Measurements from ENCODE around the gene APOO.

APOO gene

GRCh38 chrX:23838953-23839352, 68.8 kb downstream of the APOO start:
- H3K4me3 ChIP-seq (ENCODE audit: insufficient read depth, low read length, poor library complexity, severe bottlenecking): no peak overlapping the region
- no peaks in the 10 kb centered on the region for H4K20me1 ChIP-seq (ENCODE audit: low read depth, low read length)
- no peaks in the 10 kb centered on the region for H3K9me2 ChIP-seq (replicated peaks; ENCODE audit: insufficient read depth, low read length)
- H3K27ac ChIP-seq (ENCODE audit: low read depth, low read length): no peak overlapping the region
- no peaks in the 10 kb centered on the region for H3K9me3 ChIP-seq (ENCODE audit: insufficient read depth, low read length)
- no peak overlapping the region for H3K4me2 ChIP-seq (ENCODE audit: low read depth, low read length, poor library complexity, severe bottlenecking)
- H3K36me3 ChIP-seq (ENCODE audit: low read length): no peaks in the 10 kb centered on the region
- H3K27me3 ChIP-seq (ENCODE audit: low read length): no peaks in the 10 kb centered on the region
- H3K79me2 ChIP-seq (ENCODE audit: insufficient read depth, low read length): no peaks in the 10 kb centered on the region
- TF ChIP-seq CTCF (IDR thresholded peaks at IDR 0.05; ENCODE audit: insufficient read depth, low read length, poor library complexity, severe bottlenecking): no peak
- TF ChIP-seq EZH2phosphoT487 (conservative IDR thresholded peaks at IDR 0.05; ENCODE audit: low read length): no peak
- H3F3A ChIP-seq (ENCODE audit: insufficient read depth): no peaks in the 10 kb centered on the region
- H3K9ac ChIP-seq (ENCODE audit: low read length): no peak overlapping the region
- no peak overlapping the region for H2AFZ ChIP-seq (ENCODE audit: low read depth, low read length, severe bottlenecking)

GRCh38 chrX:23832721-23833120, 75.0 kb downstream of the APOO start:
- Histone ChIP-seq H4K20me1 (ENCODE audit: low read depth, low read length) (no peaks in the 10 kb centered on the region), H3K9me3 (ENCODE audit: insufficient read depth, low read length) (no peaks in the 10 kb centered on the region), H3K27me3 (ENCODE audit: low read length) (no peaks in the 10 kb centered on the region), H3F3A (ENCODE audit: insufficient read depth) (no peaks in the 10 kb centered on the region), H2AFZ (ENCODE audit: low read depth, low read length, severe bottlenecking) (no peak overlapping the region), H3K4me3 (ENCODE audit: insufficient read depth, low read length, poor library complexity, severe bottlenecking) (no peak overlapping the region), H3K36me3 (ENCODE audit: low read length) (no peaks in the 10 kb centered on the region), H3K9me2 (replicated peaks; ENCODE audit: insufficient read depth, low read length) (no peaks in the 10 kb centered on the region), H3K27ac (ENCODE audit: low read depth, low read length) (no peak overlapping the region), H3K79me2 (ENCODE audit: insufficient read depth, low read length) (no peaks in the 10 kb centered on the region), H3K4me2 (ENCODE audit: low read depth, low read length, poor library complexity, severe bottlenecking) (no peak overlapping the region), H3K9ac (ENCODE audit: low read length) (no peak overlapping the region)
- TF ChIP-seq CTCF (IDR thresholded peaks at IDR 0.05; ENCODE audit: insufficient read depth, low read length, poor library complexity, severe bottlenecking) (no peak), EZH2phosphoT487 (conservative IDR thresholded peaks at IDR 0.05; ENCODE audit: low read length) (no peak)

GRCh38 chrX:23828881-23829280, 78.9 kb downstream of the APOO start:
- no peak overlapping the region for H3K9ac ChIP-seq (ENCODE audit: low read length)
- no peak overlapping the region for H3K4me3 ChIP-seq (ENCODE audit: insufficient read depth, low read length, poor library complexity, severe bottlenecking)
- no peak for TF ChIP-seq EZH2phosphoT487 (conservative IDR thresholded peaks at IDR 0.05; ENCODE audit: low read length)
- no peak for TF ChIP-seq CTCF (IDR thresholded peaks at IDR 0.05; ENCODE audit: insufficient read depth, low read length, poor library complexity, severe bottlenecking)
- H2AFZ ChIP-seq (ENCODE audit: low read depth, low read length, severe bottlenecking): no peak overlapping the region
- no peaks in the 10 kb centered on the region for H3F3A ChIP-seq (ENCODE audit: insufficient read depth)
- no peaks in the 10 kb centered on the region for H3K9me2 ChIP-seq (replicated peaks; ENCODE audit: insufficient read depth, low read length)
- H3K36me3 ChIP-seq (ENCODE audit: low read length): no peaks in the 10 kb centered on the region
- no peaks in the 10 kb centered on the region for H3K9me3 ChIP-seq (ENCODE audit: insufficient read depth, low read length)
- H3K79me2 ChIP-seq (ENCODE audit: insufficient read depth, low read length): no peaks in the 10 kb centered on the region
- H3K27ac ChIP-seq (ENCODE audit: low read depth, low read length): no peak overlapping the region
- no peaks in the 10 kb centered on the region for H4K20me1 ChIP-seq (ENCODE audit: low read depth, low read length)
- H3K27me3 ChIP-seq (ENCODE audit: low read length): no peaks in the 10 kb centered on the region
- no peak overlapping the region for H3K4me2 ChIP-seq (ENCODE audit: low read depth, low read length, poor library complexity, severe bottlenecking)

Measured in SU-DHL-6 (cell line).